ENCODE results near the gene ROM1.

The ROM1 gene

DNA sequence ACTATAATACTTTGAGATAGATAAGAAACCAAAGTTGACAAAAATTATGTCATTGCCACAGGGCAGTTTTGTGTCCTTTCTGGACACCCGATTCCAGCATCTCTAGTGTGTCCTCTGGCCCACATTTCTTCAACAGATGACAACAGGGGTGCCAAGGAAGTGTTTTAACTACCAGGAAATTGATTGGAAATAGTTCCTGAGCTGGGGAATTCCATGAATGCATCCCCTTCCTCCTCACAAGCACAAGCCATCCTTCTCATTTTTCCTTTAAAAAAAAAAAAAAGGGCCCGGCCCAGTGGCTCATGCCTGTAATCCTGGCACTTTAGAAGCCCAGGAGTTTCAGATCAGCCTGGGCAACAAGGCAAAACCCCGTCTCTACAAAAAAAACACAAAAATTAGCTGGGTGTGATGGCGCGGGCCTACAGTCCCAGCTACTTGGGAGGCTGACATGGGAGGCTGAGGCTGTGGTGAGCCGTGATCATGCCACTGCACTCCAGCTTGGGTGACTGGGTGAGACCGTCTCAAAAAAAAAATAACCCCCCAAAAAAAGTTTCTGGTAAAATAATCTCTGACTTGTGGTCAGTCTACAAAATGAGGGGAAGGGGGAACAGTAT is 9.5 kb downstream of the ROM1 start:
- TF ChIP-seq, protein P1, sequence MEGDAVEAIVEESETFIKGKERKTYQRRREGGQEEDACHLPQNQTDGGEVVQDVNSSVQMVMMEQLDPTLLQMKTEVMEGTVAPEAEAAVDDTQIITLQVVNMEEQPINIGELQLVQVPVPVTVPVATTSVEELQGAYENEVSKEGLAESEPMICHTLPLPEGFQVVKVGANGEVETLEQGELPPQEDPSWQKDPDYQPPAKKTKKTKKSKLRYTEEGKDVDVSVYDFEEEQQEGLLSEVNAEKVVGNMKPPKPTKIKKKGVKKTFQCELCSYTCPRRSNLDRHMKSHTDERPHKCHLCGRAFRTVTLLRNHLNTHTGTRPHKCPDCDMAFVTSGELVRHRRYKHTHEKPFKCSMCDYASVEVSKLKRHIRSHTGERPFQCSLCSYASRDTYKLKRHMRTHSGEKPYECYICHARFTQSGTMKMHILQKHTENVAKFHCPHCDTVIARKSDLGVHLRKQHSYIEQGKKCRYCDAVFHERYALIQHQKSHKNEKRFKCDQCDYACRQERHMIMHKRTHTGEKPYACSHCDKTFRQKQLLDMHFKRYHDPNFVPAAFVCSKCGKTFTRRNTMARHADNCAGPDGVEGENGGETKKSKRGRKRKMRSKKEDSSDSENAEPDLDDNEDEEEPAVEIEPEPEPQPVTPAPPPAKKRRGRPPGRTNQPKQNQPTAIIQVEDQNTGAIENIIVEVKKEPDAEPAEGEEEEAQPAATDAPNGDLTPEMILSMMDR (IDR thresholded peaks at IDR 0.05), result no peak

DNA sequence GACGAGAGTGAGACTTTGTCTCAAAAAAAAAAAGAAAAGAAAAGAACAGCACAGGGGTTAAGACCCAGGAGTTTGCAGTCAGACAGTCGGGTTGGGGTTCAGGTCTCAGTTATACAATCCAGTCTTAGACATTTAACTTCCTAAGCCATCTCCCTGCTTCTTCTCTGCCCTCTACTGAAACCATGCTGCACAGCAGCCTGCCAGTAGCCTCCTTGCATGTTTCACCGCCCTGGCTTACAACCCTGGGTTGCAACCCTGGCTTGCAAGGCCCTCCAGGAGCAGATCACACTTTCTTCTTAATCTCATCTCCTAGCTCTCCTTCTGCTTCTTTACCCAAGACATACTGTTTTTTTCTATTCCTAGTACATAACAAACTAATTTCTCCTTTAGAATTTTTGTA is 14.7 kb downstream of the ROM1 start:
- TF ChIP-seq, protein P1 (IDR thresholded peaks at IDR 0.05), result no peak

DNA sequence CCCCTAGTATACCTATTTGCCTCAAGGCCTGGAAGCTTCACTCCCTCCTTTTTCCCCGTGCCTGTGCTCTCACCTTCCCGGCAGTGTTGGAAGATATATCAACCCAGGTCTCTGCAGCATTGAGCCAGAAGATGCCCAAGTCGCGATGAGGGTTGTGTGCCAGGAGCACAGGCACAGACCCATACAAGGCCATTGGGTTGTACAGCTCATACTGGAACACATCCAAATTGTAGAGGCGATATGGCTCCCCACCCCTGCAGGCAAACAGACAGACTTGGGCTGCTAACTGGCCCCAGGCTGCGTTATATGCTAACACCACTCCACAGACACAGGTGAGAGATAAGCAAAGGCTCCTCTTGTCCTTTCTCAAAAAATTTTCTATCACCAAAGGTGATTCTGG is 19.4 kb downstream of the ROM1 start:
- TF ChIP-seq, protein P1 (IDR thresholded peaks at IDR 0.05), result no peak

DNA sequence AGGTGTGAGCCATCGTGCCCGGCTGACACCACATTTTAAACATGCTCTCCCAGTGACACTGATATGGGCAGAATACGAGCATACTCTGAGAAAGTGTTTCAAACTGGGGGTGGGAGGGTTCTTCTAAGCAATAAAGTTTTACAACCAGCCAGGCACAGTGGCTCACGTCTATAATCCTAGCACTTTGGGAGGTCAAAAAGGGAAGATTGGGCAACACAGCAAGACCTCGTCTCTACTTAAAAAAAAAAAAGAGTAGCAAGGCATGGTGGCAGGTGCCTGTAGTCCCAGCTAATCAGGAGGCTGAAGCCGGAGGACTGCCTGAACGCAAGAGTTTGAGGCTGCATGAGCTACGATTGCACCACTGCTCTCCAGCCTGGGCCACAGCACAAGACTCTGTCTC is 31.2 kb downstream of the ROM1 start:
- TF ChIP-seq, protein P1 (IDR thresholded peaks at IDR 0.05), result no peak

DNA sequence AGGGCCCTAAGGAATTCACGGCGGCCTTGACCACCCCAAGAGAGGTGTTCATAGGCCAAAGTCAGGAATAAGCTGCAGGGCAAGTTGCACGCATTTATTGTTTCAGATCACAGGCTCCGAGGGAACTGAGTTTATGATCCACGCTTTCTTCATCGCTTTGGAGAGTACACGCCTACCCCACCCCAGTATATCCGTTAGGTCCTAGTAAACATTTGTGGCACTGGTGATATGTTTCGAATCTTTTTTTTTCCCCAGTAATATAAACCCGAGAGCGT is 32.6 kb downstream of the ROM1 start:
- TF ChIP-seq, protein P1 (IDR thresholded peaks at IDR 0.05), result no peak

DNA sequence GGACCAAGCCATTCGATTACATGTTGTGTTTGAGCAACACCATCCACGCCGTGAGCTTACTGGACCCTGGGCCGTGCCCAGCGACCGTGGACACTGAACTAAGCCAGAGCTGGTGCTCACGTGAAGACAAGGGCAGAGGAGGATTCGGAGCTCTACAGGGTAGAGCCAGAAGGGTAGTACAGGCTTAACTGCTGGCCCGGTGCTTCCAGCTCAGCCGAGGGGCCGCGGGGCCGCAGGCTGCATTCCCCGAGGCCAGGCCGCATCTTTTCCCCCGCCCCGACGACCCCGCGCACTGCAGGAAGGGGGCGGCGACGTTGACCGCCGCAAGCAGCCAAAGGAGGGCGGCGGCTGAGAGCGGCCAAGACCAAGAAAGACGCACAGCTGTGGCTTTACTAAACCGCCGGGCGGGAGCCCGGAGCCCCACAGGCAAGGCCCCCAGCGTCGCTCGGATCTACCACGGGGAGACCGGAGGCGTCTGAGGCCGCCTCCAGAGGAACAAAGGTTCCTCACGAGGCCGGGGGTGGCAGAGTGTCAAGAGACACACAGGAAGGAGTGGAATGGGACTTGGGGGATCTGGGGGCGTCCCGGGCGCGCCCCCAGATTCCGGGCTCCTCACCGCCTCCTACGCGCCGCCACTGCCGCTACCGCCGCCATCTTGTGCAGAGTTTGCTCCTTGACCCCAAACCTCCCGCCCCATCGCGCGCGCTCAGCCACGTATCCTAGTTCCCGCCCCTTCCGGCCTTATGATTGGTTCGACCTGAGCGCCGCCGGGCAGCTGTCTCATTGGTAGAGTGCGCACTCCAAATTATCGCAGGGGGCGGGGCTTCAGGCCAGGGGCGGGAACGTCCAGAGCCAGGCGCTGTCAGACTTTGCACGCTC is 33.1 kb downstream of the ROM1 start, which contains the start of gene GANAB:
Gene GANAB, minus strand, starts transcription at position 668 of the 879 bp plus-strand sequence. Its CDS starts 14 bp downstream, at position 654.
- TF ChIP-seq, protein P1 (IDR thresholded peaks at IDR 0.05), result no peak

DNA sequence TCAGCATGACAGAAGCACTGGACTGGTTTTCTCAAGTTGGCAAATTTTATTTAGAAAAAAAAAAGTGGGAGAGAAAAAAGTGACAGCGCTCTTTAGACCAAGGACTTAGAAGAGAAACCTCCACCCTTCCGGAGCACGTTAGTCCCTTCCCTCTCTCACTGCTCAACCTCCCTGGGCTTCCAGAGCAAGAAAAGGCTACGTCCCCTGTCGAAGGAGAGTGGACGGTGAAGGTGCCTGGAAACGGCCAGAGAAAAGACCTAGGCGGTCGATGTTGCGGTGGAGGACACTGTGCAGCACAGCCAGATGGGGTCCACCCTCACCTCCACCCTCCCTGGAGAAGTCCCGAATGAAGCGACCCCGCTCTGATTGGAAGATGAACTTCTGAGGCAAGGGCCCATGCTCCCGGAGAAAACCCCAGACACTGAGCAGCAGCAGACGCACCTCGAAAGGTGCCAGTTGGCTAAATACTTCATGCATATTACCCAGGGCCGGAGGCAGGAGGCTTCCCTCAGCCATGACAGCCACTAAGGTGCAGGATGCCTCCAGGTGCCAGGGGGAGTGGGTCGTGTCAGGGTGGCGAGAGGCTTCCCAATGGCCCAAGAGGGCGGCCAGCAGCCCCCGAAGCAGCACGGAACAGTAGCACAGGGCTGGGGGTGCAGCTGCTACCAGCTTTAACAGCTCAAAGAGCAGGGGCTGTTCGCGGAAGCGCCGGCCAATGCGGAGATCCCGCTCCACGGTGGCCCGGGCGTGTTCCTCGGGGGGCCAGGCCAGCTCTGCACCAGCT is 34.0 kb downstream of the ROM1 start:
- TF ChIP-seq, protein P1 (IDR thresholded peaks at IDR 0.05), result no peak
